ENCODE results near the gene IFITM5. TPM values are rescaled to one million over a fixed set of nuclear protein-coding genes. Genes with fewer than 3 reads are reported as not detected.
A peak's percentile ranks its signal among the peaks of the same experiment; 100 is the strongest.

The IFITM5 gene
- total and polyA plus RNA-seq, 10 donors: not detected

DNA sequence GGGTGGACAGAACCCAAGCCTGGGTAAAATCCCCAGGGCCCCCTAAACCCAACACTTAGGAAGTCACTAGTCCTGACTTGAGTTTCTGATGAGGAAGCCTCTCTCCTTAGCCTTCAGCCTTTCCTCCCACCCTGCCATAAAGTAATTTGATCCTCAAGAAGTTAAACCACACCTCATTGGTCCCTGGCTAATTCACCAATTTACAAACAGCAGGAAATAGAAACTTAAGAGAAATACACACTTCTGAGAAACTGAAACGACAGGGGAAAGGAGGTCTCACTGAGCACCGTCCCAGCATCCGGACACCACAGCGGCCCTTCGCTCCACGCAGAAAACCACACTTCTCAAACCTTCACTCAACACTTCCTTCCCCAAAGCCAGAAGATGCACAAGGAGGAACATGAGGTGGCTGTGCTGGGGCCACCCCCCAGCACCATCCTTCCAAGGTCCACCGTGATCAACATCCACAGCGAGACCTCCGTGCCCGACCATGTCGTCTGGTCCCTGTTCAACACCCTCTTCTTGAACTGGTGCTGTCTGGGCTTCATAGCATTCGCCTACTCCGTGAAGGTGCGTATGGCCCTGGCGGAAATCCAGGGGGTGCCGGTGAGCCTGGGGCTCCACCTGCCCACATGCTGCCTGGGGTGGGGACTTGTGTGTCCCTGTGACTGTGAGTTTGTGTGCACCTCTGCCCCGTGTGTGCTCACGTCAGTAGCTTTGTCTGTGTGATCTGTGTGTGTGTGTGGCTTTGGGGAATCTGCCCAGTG is 14.6 kb upstream of the IFITM5 start, which contains the start of gene IFITM1:
IFITM1 (plus strand) TSS at position 254 of the 767 bp plus-strand sequence; CDS start at position 385, 131 bp downstream.
- Histone ChIP-seq H3K4me3 (peak within 1 kb of the TSS; percentile 64 to 89 (median 68)), H3K27me3 (replicated peaks in 1 of 7) (peaks cover 0 to 5% (median 0%) of the 10 kb centered on the region in 7 donors), H3K36me3 (peaks cover 0 to 27% (median 8%) of the 10 kb centered on the region in 6 donors), H3K9me3 (no peaks in the 10 kb centered on the region), H3K27ac (peak within 1 kb of the TSS; percentile 84 to 98 (median 96)), H3K4me1 (peaks cover 36 to 74% (median 62%) of the 10 kb centered on the region in 6 donors)
- peak; percentile 41 to 91 (median 89) for TF ChIP-seq POLR2A (IDR thresholded peaks at IDR 0.05)
- TF ChIP-seq CTCF (IDR thresholded peaks at IDR 0.05 in 8 of 11, conservative IDR thresholded peaks at IDR 0.05 in 3 of 11): peak in 1 of 11 experiments; percentile 22
- peak; percentile 90 to 99 (median 96) for TF ChIP-seq POLR2AphosphoS5 (IDR thresholded peaks at IDR 0.05)
- intact Hi-C loops (cut with DNase I; ENCODE audit: low total_unique reads): no loop called here
- WGBS, 5 donors: 0 to 2% (median 2%) methylated on average over 14 to 18 of the region's 18 CpGs
- DNase-seq: peak; percentile 90

DNA sequence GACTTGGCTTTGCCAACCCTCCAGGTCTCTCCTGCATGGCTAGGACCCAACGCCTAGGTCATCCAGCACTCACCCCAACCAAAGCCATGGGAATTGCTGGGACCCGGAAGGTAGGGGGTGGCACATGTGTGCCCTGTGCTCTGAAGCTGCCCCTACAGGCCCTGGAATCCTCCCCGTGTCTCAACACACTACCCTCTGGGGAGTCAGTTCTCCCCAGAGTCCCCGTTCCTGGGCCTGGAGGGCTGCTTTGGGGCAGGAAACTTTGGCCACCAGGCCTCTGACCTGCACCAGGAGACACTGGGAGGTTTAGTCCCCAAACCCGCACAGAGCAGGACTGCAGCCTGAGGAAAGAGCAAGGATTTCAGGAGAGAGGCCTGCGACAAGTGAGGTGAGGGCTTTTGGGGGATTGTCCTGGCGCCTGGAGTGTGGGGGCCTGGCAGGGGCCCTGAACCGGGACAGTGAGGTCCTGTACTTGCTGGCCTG is 14.0 kb upstream of the IFITM5 start:
- 33 to 48% (median 42%) methylated on average over 3 to 8 of the region's 8 CpGs for WGBS, 5 donors
- no peaks in the 10 kb centered on the region for H3K9me3 ChIP-seq
- peak overlapping the region; percentile 64 to 89 (median 68) for H3K4me3 ChIP-seq
- peaks cover 36 to 77% (median 62%) of the 10 kb centered on the region in 6 donors for H3K4me1 ChIP-seq
- peaks cover 0 to 5% (median 0%) of the 10 kb centered on the region in 7 donors for H3K27me3 ChIP-seq (replicated peaks in 1 of 7)
- H3K36me3 ChIP-seq: peaks cover 0 to 28% (median 8%) of the 10 kb centered on the region in 6 donors
- TF ChIP-seq POLR2A (IDR thresholded peaks at IDR 0.05) (no peak), POLR2AphosphoS5 (IDR thresholded peaks at IDR 0.05) (peak in 2 of 3 donors; percentile 44 to 63), CTCF (IDR thresholded peaks at IDR 0.05 in 8 of 11, conservative IDR thresholded peaks at IDR 0.05 in 3 of 11) (no peak)
- peak overlapping the region; percentile 84 to 98 (median 96) for H3K27ac ChIP-seq
- intact Hi-C loops (cut with DNase I; ENCODE audit: low total_unique reads): no loop called here
- peak; percentile 81 for DNase-seq

- intact Hi-C loops (cut with DNase I; ENCODE audit: low total_unique reads): no loop called here
- peak overlapping the region; percentile 84 to 98 (median 96) for H3K27ac ChIP-seq
- DNase-seq: peak; percentile 81
- 45 to 55% (median 51%) methylated on average over 12 to 14 of the region's 14 CpGs for WGBS, 5 donors
- peaks cover 0 to 28% (median 8%) of the 10 kb centered on the region in 6 donors for H3K36me3 ChIP-seq
- H3K4me3 ChIP-seq: peak overlapping the region; percentile 14 to 89 (median 66)
- H3K27me3 ChIP-seq (replicated peaks in 1 of 7): peaks cover 0 to 5% (median 0%) of the 10 kb centered on the region in 7 donors
- H3K9me3 ChIP-seq: no peaks in the 10 kb centered on the region
- TF ChIP-seq POLR2A (IDR thresholded peaks at IDR 0.05) (no peak), CTCF (IDR thresholded peaks at IDR 0.05 in 8 of 11, conservative IDR thresholded peaks at IDR 0.05 in 3 of 11) (no peak), POLR2AphosphoS5 (IDR thresholded peaks at IDR 0.05) (peak; percentile 64 to 68 (median 66))
- peaks cover 36 to 82% (median 62%) of the 10 kb centered on the region in 6 donors for H3K4me1 ChIP-seq
These were observed 12.9 kb upstream of the IFITM5 start for GRCh38 chr11:312092-312816.

Data from spleen (tissue), 11 donors.